GM20000 (cell line): ENCODE measurements around the gene SCN11A.

Source experiments
- DNase-seq: peaks from one replicate; pipeline ENCODE4 v3.0.0; 2012; ENCODE audit warnings: low spot score
- CTCF ChIP-seq: IDR thresholded peaks from 2 replicates; pipeline ENCODE4 v1.5.1; 2012; ENCODE audit warnings: mild to moderate bottlenecking, control low read depth; ENCODE audit errors: extremely low read depth, missing control alignments

SCN11A gene

GRCh38 chr3:39050029-39050428 lies 1.7 kb downstream of the SCN11A start:
- DNase-seq: no peak
- TF ChIP-seq CTCF: no peak

- no peak for DNase-seq
Observed at GRCh38 chr3:39038165-39038564, 13.6 kb downstream of the SCN11A start.

GRCh38 chr3:39029556-39029955 lies 22.2 kb downstream of the SCN11A start:
- TF ChIP-seq CTCF: no peak
- no peak for DNase-seq

More at GRCh38 chr3:39038165-39038564, 13.6 kb downstream of the SCN11A start:
- TF ChIP-seq CTCF: no peak

GRCh38 chr3:39028546-39028945 lies 23.2 kb downstream of the SCN11A start:
- TF ChIP-seq CTCF: no peak
- DNase-seq: no peak

- no peak for TF ChIP-seq CTCF
- DNase-seq: no peak
Observed at GRCh38 chr3:39025222-39025970, 26.3 kb downstream of the SCN11A start.

- no peak for TF ChIP-seq CTCF
- no peak for DNase-seq
Observed at GRCh38 chr3:39024497-39024896, 27.2 kb downstream of the SCN11A start.

- no peak for DNase-seq
- TF ChIP-seq CTCF: no peak
Observed at GRCh38 chr3:39022286-39022630, 29.5 kb downstream of the SCN11A start.
